Trophoblast cell (in vitro differentiated cells and primary cell): ENCODE results near the gene SLC34A1.
"Not testable (repeated sequence)": the region's sequence is repeated elsewhere in the genome, so short reads cannot be mapped to it uniquely, and the experiment has no call there.

ENCODE experiments used
- DNase-seq, 2 donors: peaks; one replicate each; pipeline ENCODE4 v3.0.0-alpha.2; 2016
- H2AFZ ChIP-seq: 2 replicates; pipeline ENCODE4 v1.6.1; 2013; ENCODE audit warnings: low read length, moderate library complexity, mild to moderate bottlenecking; ENCODE audit not compliant: insufficient read depth, poor library complexity
- H2AK5ac ChIP-seq: 2 replicates; pipeline ENCODE4 v1.6.1; 2013; ENCODE audit warnings: mild to moderate bottlenecking, low read length
- H2BK120ac ChIP-seq: 2 replicates; pipeline ENCODE4 v1.6.1; 2013; ENCODE audit warnings: low read length, mild to moderate bottlenecking, moderate library complexity; ENCODE audit not compliant: insufficient read depth, poor library complexity
- H2BK12ac ChIP-seq: 2 replicates; pipeline ENCODE4 v1.6.1; 2013; ENCODE audit warnings: mild to moderate bottlenecking, low read length, moderate library complexity
- H2BK5ac ChIP-seq: 2 replicates; pipeline ENCODE4 v1.6.1; 2013; ENCODE audit warnings: low read length, low read depth, moderate library complexity, mild to moderate bottlenecking; ENCODE audit not compliant: poor library complexity
- H3K14ac ChIP-seq: 2 replicates; pipeline ENCODE4 v1.6.1; 2013; ENCODE audit warnings: mild to moderate bottlenecking, low read length
- H3K18ac ChIP-seq: 2 replicates; pipeline ENCODE4 v1.6.1; 2013; ENCODE audit warnings: mild to moderate bottlenecking, low read length
- H3K23ac ChIP-seq: 2 replicates; pipeline ENCODE4 v1.6.1; 2013; ENCODE audit warnings: low read length
- H3K27ac ChIP-seq: 2 replicates; pipeline ENCODE4 v1.5.1; 2013; ENCODE audit warnings: low read depth, mild to moderate bottlenecking, inconsistent platforms, low read length, moderate library complexity
- H3K27me3 ChIP-seq: 2 replicates; pipeline ENCODE4 v1.6.1; 2013; ENCODE audit warnings: inconsistent platforms, mild to moderate bottlenecking, low read length, moderate library complexity; ENCODE audit not compliant: insufficient read depth
- H3K36me3 ChIP-seq, 2 experiments: 1 replicate in 1 of 2; 2 replicates in 1 of 2; pipeline ENCODE4 v1.6.1; 2013; ENCODE audit warnings: low read length in 2 of 2, mild to moderate bottlenecking in 2 of 2, moderate library complexity in 1 of 2; ENCODE audit not compliant: insufficient read depth in 2 of 2, control insufficient read depth in 1 of 2
- H3K4ac ChIP-seq: 2 replicates; pipeline ENCODE4 v1.6.1; 2013; ENCODE audit warnings: low read depth, mild to moderate bottlenecking, low read length, moderate library complexity
- H3K4me1 ChIP-seq, 2 experiments: 1 replicate in 1 of 2; 2 replicates in 1 of 2; pipeline ENCODE4 v1.6.1; 2013; ENCODE audit warnings: low read length in 2 of 2, mild to moderate bottlenecking in 2 of 2, moderate library complexity in 1 of 2; ENCODE audit not compliant: insufficient read depth in 2 of 2, control insufficient read depth in 1 of 2
- H3K4me2 ChIP-seq: 2 replicates; pipeline ENCODE4 v1.6.1; 2013; ENCODE audit warnings: inconsistent platforms, mild to moderate bottlenecking, low read length, moderate library complexity
- H3K4me3 ChIP-seq: 2 replicates; pipeline ENCODE4 v1.5.1; 2013; ENCODE audit warnings: mild to moderate bottlenecking, low read depth, low read length, inconsistent platforms
- H3K79me1 ChIP-seq: one replicate; pipeline ENCODE4 v1.6.1; 2013; ENCODE audit warnings: low read length
- H3K79me2 ChIP-seq: 2 replicates; pipeline ENCODE4 v1.6.1; 2013; ENCODE audit warnings: low read length, mild to moderate bottlenecking; ENCODE audit not compliant: control insufficient read depth, insufficient read depth, poor library complexity
- H3K9ac ChIP-seq: 2 replicates; pipeline ENCODE4 v1.6.1; 2013; ENCODE audit warnings: mild to moderate bottlenecking, low read length
- H3K9me3 ChIP-seq: 2 replicates; pipeline ENCODE4 v1.6.1; 2013; ENCODE audit warnings: low read depth, mild to moderate bottlenecking, control low read depth, inconsistent platforms, low read length; ENCODE audit not compliant: insufficient read depth
- H4K12ac ChIP-seq: 2 replicates; pipeline ENCODE4 v1.6.1; 2013; ENCODE audit warnings: low read depth, mild to moderate bottlenecking, low read length, moderate library complexity
- H4K8ac ChIP-seq: 2 replicates; pipeline ENCODE4 v1.6.1; 2013; ENCODE audit warnings: low read depth, mild to moderate bottlenecking, low read length, moderate library complexity
- H4K91ac ChIP-seq: one replicate; pipeline ENCODE4 v1.6.1; 2013; ENCODE audit warnings: low read depth, mild to moderate bottlenecking, low read length, moderate library complexity
- WGBS: extraction: QIAGEN DNeasy Blood & Tissue Kit; methylation state at CpG from one replicate; pipeline ENCODE4 v1.1.7; 2013; ENCODE audit warnings: missing lambda C conversion rate; ENCODE audit not compliant: insufficient read length, insufficient coverage; ENCODE audit errors: extremely low coverage; 5-methylcytosine and 5-hydroxymethylcytosine counted together

Gene SLC34A1

GRCh38 chr5:177374211-177374610 lies 10.0 kb upstream of the SLC34A1 start:
- Histone ChIP-seq H3K4me3 (no peak overlapping the region), H2BK12ac (no peak overlapping the region), H2BK120ac (no peak overlapping the region), H4K8ac (no peak overlapping the region), H3K79me1 (peaks cover 5% of the 10 kb centered on the region), H2BK5ac (no peak overlapping the region), H3K14ac (no peak overlapping the region), H3K23ac (no peak overlapping the region), H2AFZ (no peak overlapping the region), H3K27ac (no peak overlapping the region), H3K18ac (no peak overlapping the region), H3K27me3 (no peaks in the 10 kb centered on the region), H3K4ac (no peak overlapping the region), H3K79me2 (peaks cover 4% of the 10 kb centered on the region), H2AK5ac (no peak overlapping the region), H3K36me3 (no peaks in the 10 kb centered on the region), H3K4me1 (peaks cover 6% of the 10 kb centered on the region in 2 experiments), H3K4me2 (no peak overlapping the region), H3K9ac (no peak overlapping the region), H3K9me3 (no peaks in the 10 kb centered on the region), H4K91ac (no peak overlapping the region), H4K12ac (no peak overlapping the region)
- WGBS, result no CpG with 5 or more reads among the region's 5 CpGs
- no peak for DNase-seq

DNA sequence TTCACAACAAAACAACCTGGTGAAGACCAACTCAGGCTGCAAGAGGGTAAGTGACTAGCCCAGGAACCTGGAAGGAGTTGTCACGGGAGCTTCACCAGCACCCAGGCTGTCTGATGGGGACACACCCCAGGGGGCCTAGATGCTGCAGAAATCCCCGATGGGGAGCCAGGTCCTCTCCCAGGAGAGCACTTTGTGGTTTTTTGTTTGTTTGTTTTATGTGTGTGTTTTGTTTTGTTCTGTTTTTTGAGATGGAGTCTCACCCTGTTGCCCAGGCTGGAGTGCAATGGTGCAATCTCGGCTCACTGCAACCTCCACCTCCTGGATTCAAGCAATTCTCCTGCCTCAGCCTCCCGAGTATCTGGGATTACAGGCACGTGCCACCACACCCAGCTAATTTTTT lies 8.7 kb upstream of the SLC34A1 start:
- not testable (repeated sequence) for H3K4me1 ChIP-seq, H3K4ac ChIP-seq

GRCh38 chr5:177376107-177376506 lies 8.1 kb upstream of the SLC34A1 start:
- no peaks in the 10 kb centered on the region for H3K36me3 ChIP-seq
- H3K4me3 ChIP-seq, result no peak overlapping the region

More for the DNA sequence above, 8.7 kb upstream of the SLC34A1 start:
- not testable (repeated sequence) for H4K8ac ChIP-seq, DNase-seq, H3K79me1 ChIP-seq, H3K23ac ChIP-seq, H3K18ac ChIP-seq, H3K27ac ChIP-seq, H3K9ac ChIP-seq, H3K4me3 ChIP-seq, H2AK5ac ChIP-seq, H3K36me3 ChIP-seq, H2BK12ac ChIP-seq, H2AFZ ChIP-seq, H3K4me2 ChIP-seq, H2BK120ac ChIP-seq, H3K79me2 ChIP-seq, H3K27me3 ChIP-seq, H2BK5ac ChIP-seq, H4K12ac ChIP-seq, H4K91ac ChIP-seq, H3K9me3 ChIP-seq, H3K14ac ChIP-seq
- WGBS, result no CpG with 5 or more reads among the region's 5 CpGs

GRCh38 chr5:177377851-177378776 lies 6.1 kb upstream of the SLC34A1 start:
- no CpG with 5 or more reads among the region's 8 CpGs for WGBS
- Histone ChIP-seq H2AK5ac (no peak overlapping the region), H2BK120ac (no peak overlapping the region), H2BK12ac (no peak overlapping the region), H3K4me2 (no peak overlapping the region), H2AFZ (no peak overlapping the region), H3K27ac (no peak overlapping the region), H3K27me3 (no peaks in the 10 kb centered on the region), H3K36me3 (no peaks in the 10 kb centered on the region), H3K14ac (no peak overlapping the region), H3K79me1 (no peaks in the 10 kb centered on the region), H4K8ac (no peak overlapping the region), H3K9me3 (no peaks in the 10 kb centered on the region), H2BK5ac (no peak overlapping the region), H3K4me3 (no peak overlapping the region), H3K79me2 (no peaks in the 10 kb centered on the region), H3K4me1 (no peaks in the 10 kb centered on the region), H3K4ac (no peak overlapping the region), H3K23ac (no peak overlapping the region), H4K12ac (no peak overlapping the region), H3K18ac (no peak overlapping the region), H3K9ac (no peak overlapping the region), H4K91ac (no peak overlapping the region)
- DNase-seq, result no peak

More at GRCh38 chr5:177376107-177376506, 8.1 kb upstream of the SLC34A1 start:
- H4K91ac ChIP-seq, result no peak overlapping the region
- no peak overlapping the region for H3K23ac ChIP-seq
- no peak overlapping the region for H2BK12ac ChIP-seq
- no peak overlapping the region for H2BK5ac ChIP-seq
- H3K79me2 ChIP-seq, result peaks cover 3% of the 10 kb centered on the region
- H3K9ac ChIP-seq, result no peak overlapping the region
- no peak overlapping the region for H3K4me2 ChIP-seq
- H3K14ac ChIP-seq, result no peak overlapping the region
- no peak overlapping the region for H4K12ac ChIP-seq
- H3K9me3 ChIP-seq, result no peaks in the 10 kb centered on the region
- no peaks in the 10 kb centered on the region for H3K27me3 ChIP-seq
- H3K4ac ChIP-seq, result no peak overlapping the region
- no peak overlapping the region for H2AFZ ChIP-seq
- no peak overlapping the region for H3K18ac ChIP-seq
- no peak overlapping the region for H3K27ac ChIP-seq
- no peak overlapping the region for H2AK5ac ChIP-seq
- no peak overlapping the region for H4K8ac ChIP-seq
- no CpG with 5 or more reads among the region's 11 CpGs for WGBS
- no peak overlapping the region for H2BK120ac ChIP-seq
- H3K4me1 ChIP-seq, result peaks cover 5% of the 10 kb centered on the region in 2 experiments
- peaks cover 4% of the 10 kb centered on the region for H3K79me1 ChIP-seq
- no peak for DNase-seq
